SK-N-SH (cell line): Measurements from ENCODE around the gene USP36. TPM values are rescaled to one million over a fixed set of nuclear protein-coding genes. Genes with fewer than 3 reads are reported as not detected.

ENCODE experiments used
- CTCF ChIA-PET: fragments of 300-600, 350-600 bp; formaldehyde crosslinking; extraction: SDS; loops from one replicate; lab custom pipeline; 2021; lab: Yijun Ruan, JAX
- POLR2A ChIA-PET: fragments of 350-600 bp; sonication (Branson Sonifier 250); formaldehyde crosslinking; extraction: SDS; loops from one replicate; lab custom pipeline; 2020; ENCODE audit warnings: antibody characterized with exemption, inconsistent platforms; lab: Yijun Ruan, JAX
- DNase-seq: peaks from one replicate; pipeline ENCODE4 v3.0.0; 2012
- H2AFZ ChIP-seq: fragments of 200-600 bp; sonication (generic); 2 replicates; pipeline ENCODE4 v1.8.1; 2016; ENCODE audit warnings: antibody characterized with exemption, mild to moderate bottlenecking, low read depth
- H3F3A ChIP-seq: fragments of 200-600 bp; sonication (generic); replicated peaks from 2 replicates; pipeline ENCODE3; 2016; ENCODE audit warnings: antibody characterized with exemption, mild to moderate bottlenecking; ENCODE audit not compliant: insufficient read depth
- H3K27ac ChIP-seq, 2 experiments: fragments of 200-500 bp in 1 of 2; fragments of 200-600 bp in 1 of 2; sonication (Bioruptor generic) in 1 of 2; sonication (generic), shearing (Covaris generic) in 1 of 2; 2 replicates each; pipeline versions ENCODE4 v1.5.1 to v1.6.1; 2014 to 2016; ENCODE audit warnings: low read depth in 2 of 2, inconsistent platforms in 1 of 2, low read length in 1 of 2, mild to moderate bottlenecking in 1 of 2, mixed read lengths in 1 of 2
- H3K27me3 ChIP-seq: fragments of 200-600 bp; sonication (generic), shearing (Covaris generic); 2 replicates; pipeline ENCODE4 v1.6.1; 2016; ENCODE audit warnings: mixed run types; ENCODE audit not compliant: insufficient read depth
- H3K36me3 ChIP-seq, 2 experiments: fragments of 200-500 bp in 1 of 2; fragments of 200-600 bp in 1 of 2; sonication (Bioruptor generic) in 1 of 2; sonication (generic) in 1 of 2; replicated peaks in 1 of 2; 2 replicates each; pipeline versions ENCODE3 to v1.5.1; 2014 to 2016; ENCODE audit warnings: low read length in 1 of 2, mild to moderate bottlenecking in 1 of 2; ENCODE audit not compliant: insufficient read depth in 2 of 2, control insufficient read depth in 1 of 2
- H3K4me1 ChIP-seq, 2 experiments: fragments of 200-500 bp in 1 of 2; fragments of 200-600 bp in 1 of 2; sonication (Bioruptor generic) in 1 of 2; sonication (generic), shearing (Covaris generic) in 1 of 2; 2 replicates each; pipeline versions ENCODE4 v1.5.1 to v1.6.1; 2014 to 2016; ENCODE audit warnings: low read depth in 1 of 2, low read length in 1 of 2, mixed run types in 1 of 2; ENCODE audit not compliant: insufficient read depth in 2 of 2, control insufficient read depth in 1 of 2
- H3K4me2 ChIP-seq: fragments of 200-600 bp; sonication (generic), shearing (Covaris generic); 2 replicates; pipeline ENCODE4 v1.6.1; 2017; ENCODE audit warnings: mixed run types
- H3K4me3 ChIP-seq, 2 experiments: fragments of 200-500 bp in 1 of 2; fragments of 200-600 bp in 1 of 2; sonication (Bioruptor generic) in 1 of 2; sonication (generic), shearing (Covaris generic) in 1 of 2; 2 replicates each; pipeline versions ENCODE4 v1.5.1 to v1.8.1; 2014 to 2016; ENCODE audit warnings: low read depth in 2 of 2, inconsistent platforms in 1 of 2, low read length in 1 of 2, mild to moderate bottlenecking in 1 of 2, mixed read lengths in 1 of 2, moderate library complexity in 1 of 2
- H3K79me2 ChIP-seq: fragments of 200-600 bp; sonication (generic); 2 replicates; pipeline ENCODE4 v1.8.1; 2017; ENCODE audit warnings: mild to moderate bottlenecking; ENCODE audit not compliant: insufficient read depth
- H3K9ac ChIP-seq: fragments of 200-600 bp; sonication (generic); 2 replicates; pipeline ENCODE4 v1.6.1; 2017; ENCODE audit warnings: mixed run types
- H3K9me2 ChIP-seq: fragments of 200-600 bp; sonication (generic); 2 replicates; pipeline ENCODE4 v1.6.1; 2017; ENCODE audit warnings: mixed run types
- H3K9me3 ChIP-seq: fragments of 200-600 bp; sonication (generic); 2 replicates; pipeline ENCODE4 v1.6.1; 2017; ENCODE audit warnings: mixed run types, mild to moderate bottlenecking, moderate library complexity
- H4K20me1 ChIP-seq: fragments of 200-600 bp; sonication (generic); 2 replicates; pipeline ENCODE4 v1.6.1; 2017; ENCODE audit warnings: mild to moderate bottlenecking, mixed run types; ENCODE audit not compliant: insufficient read depth
- ELF1 ChIP-seq: IDR thresholded peaks from 2 replicates; pipeline ENCODE4 v1.4.0; 2012
- EP300 ChIP-seq, 2 experiments: IDR thresholded peaks; 2 replicates each; pipeline versions ENCODE4 v1.4.0 to v1.6.1; 2012; ENCODE audit warnings: borderline replicate concordance in 1 of 2, low read depth in 1 of 2, low read length in 1 of 2
- EZH2phosphoT487 ChIP-seq: fragments of 200-600 bp; sonication (generic); IDR thresholded peaks from 2 replicates; pipeline ENCODE4 v1.6.1; 2017; ENCODE audit warnings: low read depth, mixed run types, mild to moderate bottlenecking, antibody characterized with exemption, moderate library complexity, borderline replicate concordance
- FOXM1 ChIP-seq: IDR thresholded peaks from 2 replicates; pipeline ENCODE4 v1.4.0; 2012; ENCODE audit warnings: low read depth, mild to moderate bottlenecking
- GATA2 ChIP-seq: sonication (generic); formaldehyde crosslinking; IDR thresholded peaks from 2 replicates; pipeline ENCODE4 v1.5.0; 2020; ENCODE audit warnings: mild to moderate bottlenecking, missing genetic modification reagents
- IRF3 ChIP-seq: fragments of 150-350 bp; IDR thresholded peaks from 2 replicates; pipeline ENCODE4 v1.6.1; 2016; ENCODE audit warnings: mild to moderate bottlenecking, low read depth, low read length
- MAX ChIP-seq: IDR thresholded peaks from 2 replicates; pipeline ENCODE4 v1.4.0; 2012; ENCODE audit warnings: low read depth
- MEF2A ChIP-seq: IDR thresholded peaks from 2 replicates; pipeline ENCODE4 v1.4.0; 2012; ENCODE audit warnings: low read depth, borderline replicate concordance
- MXI1 ChIP-seq: IDR thresholded peaks from 2 replicates; pipeline ENCODE4 v1.6.1; 2012; ENCODE audit warnings: mild to moderate bottlenecking, low read depth, low read length, improper control_type of control experiment
- NFIC ChIP-seq: IDR thresholded peaks from 2 replicates; pipeline ENCODE4 v1.4.0; 2012; ENCODE audit warnings: borderline replicate concordance
- NRF1 ChIP-seq: IDR thresholded peaks from 2 replicates; pipeline ENCODE4 v1.6.1; 2012; ENCODE audit warnings: low read depth, mild to moderate bottlenecking, low read length
- POLR2AphosphoS5 ChIP-seq: IDR thresholded peaks from 2 replicates; pipeline ENCODE4 v1.6.1; 2012; ENCODE audit warnings: low read depth, low read length
- RAD21 ChIP-seq: IDR thresholded peaks from 2 replicates; pipeline ENCODE4 v1.6.1; 2012; ENCODE audit warnings: mild to moderate bottlenecking, low read length
- RCOR1 ChIP-seq: fragments of 150-350 bp; IDR thresholded peaks from 2 replicates; pipeline ENCODE4 v1.6.1; 2017; ENCODE audit warnings: antibody characterized with exemption, low read length
- SIN3A ChIP-seq: IDR thresholded peaks from 2 replicates; pipeline ENCODE4 v1.6.1; 2012; ENCODE audit warnings: low read depth, mild to moderate bottlenecking, low read length, moderate library complexity, borderline replicate concordance
- TAF1 ChIP-seq: IDR thresholded peaks from 2 replicates; pipeline ENCODE4 v1.6.1; 2012; ENCODE audit warnings: low read depth, mild to moderate bottlenecking, low read length, moderate library complexity, borderline replicate concordance
- TEAD4 ChIP-seq: IDR thresholded peaks from 2 replicates; pipeline ENCODE4 v1.4.0; 2012; ENCODE audit warnings: mild to moderate bottlenecking, borderline replicate concordance; ENCODE audit not compliant: insufficient read depth
- USF1 ChIP-seq: IDR thresholded peaks from 2 replicates; pipeline ENCODE4 v1.4.0; 2012; ENCODE audit warnings: low read depth, borderline replicate concordance
- USF2 ChIP-seq: fragments of 150-350 bp; IDR thresholded peaks from 2 replicates; pipeline ENCODE4 v1.6.1; 2017; ENCODE audit warnings: antibody characterized with exemption, low read length, low read depth, borderline replicate concordance
- YY1 ChIP-seq: IDR thresholded peaks from 2 replicates; pipeline ENCODE4 v1.4.0; 2012; ENCODE audit warnings: low read depth, mild to moderate bottlenecking
- ZBTB33 ChIP-seq: IDR thresholded peaks from 2 replicates; pipeline ENCODE4 v1.4.0; 2012; ENCODE audit warnings: low read depth, borderline replicate concordance
- WGBS: methylation state at CpG from one replicate; pipeline ENCODE4 v1.1.6; 2017; ENCODE audit warnings: low lambda C conversion rate; 5-methylcytosine and 5-hydroxymethylcytosine counted together
- polyA plus RNA-seq, 3 experiments: library from polyadenylated mRNA; depleted of rRNA; stranded (reverse); fragments of >200 nt; gene quantifications; 2 replicates each; pipeline ENCODE4 v1.2.3, GENCODE V29; 2012
- TF ChIP-seq, protein P1 (sequence below): IDR thresholded peaks from 2 replicates; pipeline ENCODE4 v1.6.1; 2012; ENCODE audit warnings: mild to moderate bottlenecking, low read depth, low read length, moderate library complexity

The USP36 gene
- polyA plus RNA-seq, 1 of the 3 experiments (the other 2 are of a cell fraction): 34.6 TPM

DNA sequence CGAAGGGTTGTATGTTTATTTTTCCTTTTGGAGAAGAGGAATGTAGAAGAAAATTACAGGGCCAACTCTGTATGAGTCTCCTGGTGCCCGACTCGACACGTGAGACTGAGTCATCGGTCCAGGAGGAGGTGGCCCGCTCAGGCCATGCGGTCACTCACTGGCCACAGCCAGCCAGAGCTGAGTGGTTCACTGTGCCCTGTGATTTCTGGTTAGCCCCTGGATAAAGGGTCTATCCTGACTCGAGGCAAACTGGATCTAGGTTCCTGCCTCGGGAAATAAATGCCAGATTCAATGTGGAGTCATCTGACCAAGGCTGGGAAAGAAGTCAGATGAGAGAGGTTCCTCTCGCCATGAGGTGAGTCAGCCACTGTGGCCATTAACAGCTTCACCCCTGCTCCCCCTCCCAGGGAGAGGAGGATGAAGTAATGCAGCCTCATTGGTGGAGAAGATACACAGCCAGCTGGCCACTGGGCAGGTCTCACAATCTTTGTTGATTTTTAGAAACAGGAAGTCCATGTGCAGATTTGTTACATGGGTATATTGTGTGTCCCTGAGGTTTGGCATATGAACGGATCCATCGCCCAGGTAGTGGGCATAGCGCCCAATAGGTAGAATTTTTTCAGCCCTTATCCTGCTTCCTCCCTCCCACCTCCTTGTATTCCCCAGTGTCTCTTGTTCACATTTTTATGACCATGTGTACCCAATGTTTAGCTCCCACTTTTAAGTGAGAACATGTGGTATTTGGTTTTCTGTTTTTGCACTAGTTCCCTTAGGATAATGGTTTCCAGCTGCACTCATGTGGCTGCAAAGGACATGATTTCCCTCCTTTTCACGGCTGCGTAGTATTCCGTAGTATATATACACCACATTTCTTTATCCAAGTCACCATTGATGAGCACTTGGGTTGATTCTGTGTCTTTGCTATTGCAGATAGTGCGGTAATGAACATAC is 21.7 kb upstream of the USP36 start:
- no peak overlapping the region; the same call in 1 of the 2 replicates for H2AFZ ChIP-seq
- ChIA-PET POLR2A (no interaction called here), CTCF (interaction anchor here (1.8 to 17.6 kb wide), 3 partner anchors 10 to 106 kb away, joined by 5 to 458 read pairs (median 7); partner anchors contain the start of gene LGALS3BP)
- H3K9ac ChIP-seq: peak overlapping the region; percentile 58
- peak overlapping the region; percentile 61 for H3K4me2 ChIP-seq
- peaks cover 49% of the 10 kb centered on the region for H3F3A ChIP-seq
- H3K27ac ChIP-seq: peak overlapping the region; percentile 50 to 98
- peaks cover 4 to 55% of the 10 kb centered on the region in 2 experiments for H3K36me3 ChIP-seq
- peaks cover 3 to 7% of the 10 kb centered on the region in 2 experiments; a peak in 3 of 4 replicates for H3K4me1 ChIP-seq
- no peaks in the 10 kb centered on the region for H4K20me1 ChIP-seq
- peaks cover 65% of the 10 kb centered on the region for H3K79me2 ChIP-seq
- no peaks in the 10 kb centered on the region for H3K9me3 ChIP-seq
- DNase-seq: no peak
- 38% methylated on average over 17 of the region's 17 CpGs for WGBS
- H3K4me3 ChIP-seq: peak overlapping the region in 1 of 2 experiments; percentile 1; a peak in 1 of 4 replicates
- no peaks in the 10 kb centered on the region for H3K27me3 ChIP-seq
- H3K9me2 ChIP-seq: no peaks in the 10 kb centered on the region
- TF ChIP-seq IRF3: no peak
- peak; percentile 83; the same call in 1 of the 2 replicates for TF ChIP-seq USF1
- no peak for TF ChIP-seq RAD21
- TF ChIP-seq TEAD4: 0 out of 2 replicates have a peak, but pooled peaks have one; percentile 45
- peak; percentile 49; the same call in 1 of the 2 replicates for TF ChIP-seq TAF1
- TF ChIP-seq NFIC: no peak; the same call in 1 of the 2 replicates
- TF ChIP-seq SIN3A: peak; percentile 90
- no peak for TF ChIP-seq NRF1
- 0 out of 2 replicates have a peak, but pooled peaks have one; percentile 11 for TF ChIP-seq FOXM1
- no peak for TF ChIP-seq RCOR1
- peak; percentile 76; the same call in 1 of the 2 replicates for TF ChIP-seq YY1
- TF ChIP-seq GATA2 (CRISPR knock-in tag): no peak
- no peak for TF ChIP-seq MEF2A
- no peak for TF ChIP-seq USF2
- peak; percentile 67 for TF ChIP-seq ELF1
- TF ChIP-seq MXI1: no peak
- no peak for TF ChIP-seq EZH2phosphoT487
- TF ChIP-seq, protein P1, sequence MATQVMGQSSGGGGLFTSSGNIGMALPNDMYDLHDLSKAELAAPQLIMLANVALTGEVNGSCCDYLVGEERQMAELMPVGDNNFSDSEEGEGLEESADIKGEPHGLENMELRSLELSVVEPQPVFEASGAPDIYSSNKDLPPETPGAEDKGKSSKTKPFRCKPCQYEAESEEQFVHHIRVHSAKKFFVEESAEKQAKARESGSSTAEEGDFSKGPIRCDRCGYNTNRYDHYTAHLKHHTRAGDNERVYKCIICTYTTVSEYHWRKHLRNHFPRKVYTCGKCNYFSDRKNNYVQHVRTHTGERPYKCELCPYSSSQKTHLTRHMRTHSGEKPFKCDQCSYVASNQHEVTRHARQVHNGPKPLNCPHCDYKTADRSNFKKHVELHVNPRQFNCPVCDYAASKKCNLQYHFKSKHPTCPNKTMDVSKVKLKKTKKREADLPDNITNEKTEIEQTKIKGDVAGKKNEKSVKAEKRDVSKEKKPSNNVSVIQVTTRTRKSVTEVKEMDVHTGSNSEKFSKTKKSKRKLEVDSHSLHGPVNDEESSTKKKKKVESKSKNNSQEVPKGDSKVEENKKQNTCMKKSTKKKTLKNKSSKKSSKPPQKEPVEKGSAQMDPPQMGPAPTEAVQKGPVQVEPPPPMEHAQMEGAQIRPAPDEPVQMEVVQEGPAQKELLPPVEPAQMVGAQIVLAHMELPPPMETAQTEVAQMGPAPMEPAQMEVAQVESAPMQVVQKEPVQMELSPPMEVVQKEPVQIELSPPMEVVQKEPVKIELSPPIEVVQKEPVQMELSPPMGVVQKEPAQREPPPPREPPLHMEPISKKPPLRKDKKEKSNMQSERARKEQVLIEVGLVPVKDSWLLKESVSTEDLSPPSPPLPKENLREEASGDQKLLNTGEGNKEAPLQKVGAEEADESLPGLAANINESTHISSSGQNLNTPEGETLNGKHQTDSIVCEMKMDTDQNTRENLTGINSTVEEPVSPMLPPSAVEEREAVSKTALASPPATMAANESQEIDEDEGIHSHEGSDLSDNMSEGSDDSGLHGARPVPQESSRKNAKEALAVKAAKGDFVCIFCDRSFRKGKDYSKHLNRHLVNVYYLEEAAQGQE: no peak
- peak; percentile 67 for TF ChIP-seq POLR2AphosphoS5
- peak; percentile 99 for TF ChIP-seq MAX
- TF ChIP-seq EP300 (IDR thresholded peaks at IDR 0.05; ENCODE audit: borderline replicate concordance in 1 of 2, low read depth in 1 of 2, low read length in 1 of 2): peak in 1 of 2 experiments; percentile 43; a peak in 1 of 4 replicates
- TF ChIP-seq ZBTB33: no peak
